NT2/D1 (cell line): ENCODE measurements around the gene FAM199X.

ENCODE experiments used
- SUZ12 ChIP-seq: IDR thresholded peaks from 2 replicates; pipeline ENCODE4 v1.6.1; 2011; ENCODE audit not compliant: insufficient read length, insufficient read depth; ENCODE audit errors: extremely low read depth
- ZNF274 ChIP-seq: IDR thresholded peaks from 2 replicates; pipeline ENCODE4 v1.6.1; 2011; ENCODE audit warnings: mild to moderate bottlenecking, low read depth, low read length

- TF ChIP-seq SUZ12 (no peak), ZNF274 (no peak)
Observed at GRCh38 chrX:104211187-104211586, 44.9 kb downstream of the FAM199X start.
